Ovary (tissue), 9 donors: ENCODE results near the gene SNX30. TPM values are rescaled to one million over a fixed set of nuclear protein-coding genes. Genes with fewer than 3 reads are reported as not detected.

Experiments
- DNase-seq, 5 donors: peaks; one replicate each; pipeline ENCODE4 v3.0.0-alpha.2; 2019 to 2020
- H3K27ac ChIP-seq, 2 donors: fragments of 200-600 bp; one replicate each; pipeline versions ENCODE4 v1.5.1 to v1.8.0; 2019 to 2022
- H3K27me3 ChIP-seq: fragments of 200-600 bp; one replicate; pipeline ENCODE4 v1.8.0; 2022
- H3K36me3 ChIP-seq: fragments of 200-600 bp; sonication (generic); one replicate; pipeline ENCODE4 v1.5.1; 2019
- H3K4me1 ChIP-seq: one replicate; pipeline ENCODE4 v1.8.1; 2013; ENCODE audit warnings: mild to moderate bottlenecking, moderate library complexity; ENCODE audit not compliant: insufficient read depth
- H3K4me3 ChIP-seq: fragments of 200-600 bp; sonication (generic); one replicate; pipeline ENCODE4 v1.5.1; 2017
- H3K9me3 ChIP-seq, 2 donors: fragments of 200-600 bp in 1 of 2; sonication (generic) in 1 of 2; one replicate each; pipeline versions ENCODE4 v1.5.1 to v1.8.1; 2013 to 2019; ENCODE audit warnings: mild to moderate bottlenecking in 1 of 2, moderate library complexity in 1 of 2
- EP300 ChIP-seq: sonication (generic); formaldehyde crosslinking; IDR thresholded peaks from one replicate; pipeline ENCODE4 v1.6.1; 2017; ENCODE audit warnings: antibody characterized with exemption
- POLR2A ChIP-seq: fragments of 450-650 bp; IDR thresholded peaks from one replicate; pipeline ENCODE4 v1.6.1; 2017; ENCODE audit warnings: antibody characterized with exemption, mild to moderate bottlenecking, moderate library complexity
- WGBS, 3 donors: extraction: QIAGEN DNeasy Blood & Tissue Kit in 1 of 3; methylation state at CpG; one replicate each; pipeline versions ENCODE4 v1.1.5 to v1.1.7; 2013 to 2017; 5-methylcytosine and 5-hydroxymethylcytosine counted together
- intact Hi-C, 4 donors: fragments of 100-400 bp; cut with DNase I; formaldehyde crosslinking; loops; one replicate each; pipeline versions ENCODE4 v1.11.0 to v1.15.1; 2022 to 2023
- polyA plus RNA-seq, 2 donors: library from polyadenylated mRNA; stranded (reverse); fragments of 200-250 nt in 1 of 2; fragments of 350-450 nt in 1 of 2; fragmentation: Illumina TruSeq in 1 of 2; extraction: RNeasy Lipid Tissue Mini Kit (QIAGEN cat#74804) in 1 of 2; gene quantifications; one replicate each; pipeline ENCODE4 v1.2.3, GENCODE V29; 2013 to 2014
- total RNA-seq, 7 donors: library from RNA; depleted of rRNA in 2 of 7; stranded (reverse); fragments of >200 nt in 2 of 7; fragmentation: NEBNext Ultra II Directional in 3 of 7; extraction: Animal tissue kit (Norgen Biotek cat#: 25700) in 3 of 7; gene quantifications; one replicate each; pipeline versions ENCODE4 v1.1.0 to v1.2.4, GENCODE V29; 2016 to 2023
- TF ChIP-seq, protein P1 (sequence below), 3 donors: fragments of 450-650 bp in 2 of 3; fragments of 200-600 bp in 1 of 3; IDR thresholded peaks; one replicate each; pipeline versions ENCODE4 v1.5.1 to v1.8.0; 2016 to 2022; ENCODE audit warnings: antibody characterized with exemption in 3 of 3, mild to moderate bottlenecking in 1 of 3
- donor health status: DM: no; HTN: no; CAD: no; lungs with moderate emphysema.
- donor health status: DM: no; HTN: no; CAD: no.
- donor health status: Bipolar disorder and iron deficiency.
- donor health status: DM: yes; HTN: yes; CAD: no.
- donor health status: DM: no; HTN: no; CAD: no.
- donor health status: DM: yes; HTN: yes; CAD: no.

SNX30 gene
- total and polyA plus RNA-seq, 9 donors = 4.3 to 11.8 (median 8.8) TPM

- H3K4me3 ChIP-seq = no peak overlapping the region
- intact Hi-C loops = no loop called here
- no peaks in the 10 kb centered on the region for H3K27me3 ChIP-seq
- H3K4me1 ChIP-seq = no peaks in the 10 kb centered on the region
- no peak overlapping the region for H3K27ac ChIP-seq
- H3K9me3 ChIP-seq = no peaks in the 10 kb centered on the region
- DNase-seq = no peak
- WGBS, 3 donors = 86 to 90% (median 89%) methylated on average over 13 of the region's 13 CpGs
- no peaks in the 10 kb centered on the region for H3K36me3 ChIP-seq
- no peak for TF ChIP-seq POLR2A
- TF ChIP-seq EP300 = no peak
- TF ChIP-seq, protein P1, sequence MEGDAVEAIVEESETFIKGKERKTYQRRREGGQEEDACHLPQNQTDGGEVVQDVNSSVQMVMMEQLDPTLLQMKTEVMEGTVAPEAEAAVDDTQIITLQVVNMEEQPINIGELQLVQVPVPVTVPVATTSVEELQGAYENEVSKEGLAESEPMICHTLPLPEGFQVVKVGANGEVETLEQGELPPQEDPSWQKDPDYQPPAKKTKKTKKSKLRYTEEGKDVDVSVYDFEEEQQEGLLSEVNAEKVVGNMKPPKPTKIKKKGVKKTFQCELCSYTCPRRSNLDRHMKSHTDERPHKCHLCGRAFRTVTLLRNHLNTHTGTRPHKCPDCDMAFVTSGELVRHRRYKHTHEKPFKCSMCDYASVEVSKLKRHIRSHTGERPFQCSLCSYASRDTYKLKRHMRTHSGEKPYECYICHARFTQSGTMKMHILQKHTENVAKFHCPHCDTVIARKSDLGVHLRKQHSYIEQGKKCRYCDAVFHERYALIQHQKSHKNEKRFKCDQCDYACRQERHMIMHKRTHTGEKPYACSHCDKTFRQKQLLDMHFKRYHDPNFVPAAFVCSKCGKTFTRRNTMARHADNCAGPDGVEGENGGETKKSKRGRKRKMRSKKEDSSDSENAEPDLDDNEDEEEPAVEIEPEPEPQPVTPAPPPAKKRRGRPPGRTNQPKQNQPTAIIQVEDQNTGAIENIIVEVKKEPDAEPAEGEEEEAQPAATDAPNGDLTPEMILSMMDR (IDR thresholded peaks at IDR 0.05) = no peak
Measured at GRCh38 chr9:112848316-112849151, 98.0 kb downstream of the SNX30 start.

- Histone ChIP-seq H3K27me3 (no peaks in the 10 kb centered on the region), H3K36me3 (no peaks in the 10 kb centered on the region), H3K4me1 (no peaks in the 10 kb centered on the region), H3K4me3 (no peak overlapping the region), H3K9me3 (no peaks in the 10 kb centered on the region), H3K27ac (no peak overlapping the region)
- no peak for DNase-seq
- 87 to 92% (median 89%) methylated on average over 6 of the region's 6 CpGs for WGBS, 3 donors
- intact Hi-C loops = no loop called here
- TF ChIP-seq, protein P1 (IDR thresholded peaks at IDR 0.05) = no peak
- TF ChIP-seq POLR2A = no peak
- TF ChIP-seq EP300 = no peak
Measured at GRCh38 chr9:112849363-112849922, 98.9 kb downstream of the SNX30 start.

GRCh38 chr9:112850840-112851239, 100.3 kb downstream of the SNX30 start:
- WGBS, 3 donors = 69 to 79% (median 70%) methylated on average over 6 of the region's 6 CpGs
- H3K27ac ChIP-seq = no peak overlapping the region
- no peaks in the 10 kb centered on the region for H3K36me3 ChIP-seq
- H3K27me3 ChIP-seq = no peaks in the 10 kb centered on the region
- no peaks in the 10 kb centered on the region for H3K9me3 ChIP-seq
- DNase-seq = no peak
- intact Hi-C loops = no loop called here
- H3K4me3 ChIP-seq = no peak overlapping the region
- TF ChIP-seq POLR2A (no peak), EP300 (no peak)
- TF ChIP-seq, protein P1 (IDR thresholded peaks at IDR 0.05) = no peak
- no peaks in the 10 kb centered on the region for H3K4me1 ChIP-seq

- intact Hi-C loops = no loop called here
- Histone ChIP-seq H3K4me3 (no peak overlapping the region), H3K27ac (no peak overlapping the region), H3K36me3 (no peaks in the 10 kb centered on the region), H3K4me1 (no peaks in the 10 kb centered on the region), H3K27me3 (no peaks in the 10 kb centered on the region), H3K9me3 (no peaks in the 10 kb centered on the region)
- DNase-seq = no peak
- TF ChIP-seq EP300 (no peak), POLR2A (no peak)
- 67 to 76% (median 70%) methylated on average over 13 of the region's 13 CpGs for WGBS, 3 donors
Measured at GRCh38 chr9:112852741-112853504, 102.4 kb downstream of the SNX30 start.
